SH-SY5Y (cell line): ENCODE data around the gene CEMIP2.

Experiments used
- GATA2 ChIP-seq: IDR thresholded peaks from 2 replicates; pipeline ENCODE4 v1.6.1; 2011; ENCODE audit warnings: mild to moderate bottlenecking, low read depth, low read length
- GATA3 ChIP-seq: IDR thresholded peaks from 2 replicates; pipeline ENCODE4 v1.6.1; 2011; ENCODE audit warnings: low read depth, mild to moderate bottlenecking, low read length, moderate library complexity

GRCh38 chr9:71652480-71652879, 115.8 kb downstream of the CEMIP2 start:
- no peak for TF ChIP-seq GATA2
- no peak for TF ChIP-seq GATA3
